MM.1S (cell line): Measurements from ENCODE around the gene MATK.

Experiments used
- DNase-seq: peaks from one replicate; pipeline ENCODE4 v3.0.0-alpha.2; 2015
- H2AFZ ChIP-seq: fragments of 300-600 bp; sonication (generic); 2 replicates; pipeline ENCODE4 v1.6.0; 2016; ENCODE audit warnings: antibody characterized with exemption, low read length
- H3F3A ChIP-seq: fragments of 300-600 bp; sonication (generic); 2 replicates; pipeline ENCODE4 v1.6.1; 2016; ENCODE audit warnings: mild to moderate bottlenecking, antibody characterized with exemption, low read length, moderate library complexity, mixed read lengths; ENCODE audit not compliant: insufficient read depth
- H3K27ac ChIP-seq: fragments of 300-600 bp; sonication (generic); 2 replicates; pipeline ENCODE4 v1.5.1; 2016; ENCODE audit warnings: mild to moderate bottlenecking, low read length
- H3K27me3 ChIP-seq: fragments of 300-600 bp; sonication (generic); replicated peaks from 2 replicates; pipeline ENCODE4 v1.6.0; 2016; ENCODE audit warnings: low read length; ENCODE audit not compliant: insufficient read depth
- H3K36me3 ChIP-seq: fragments of 300-600 bp; sonication (generic); replicated peaks from 2 replicates; pipeline ENCODE4 v1.6.1; 2016; ENCODE audit warnings: mild to moderate bottlenecking, low read length, mixed read lengths; ENCODE audit not compliant: insufficient read depth
- H3K4me1 ChIP-seq: fragments of 300-600 bp; sonication (generic); 2 replicates; pipeline ENCODE4 v1.6.1; 2016; ENCODE audit warnings: low read length, mixed read lengths
- H3K4me2 ChIP-seq: fragments of 300-600 bp; sonication (generic); 2 replicates; pipeline ENCODE4 v1.6.0; 2016; ENCODE audit warnings: low read depth, low read length
- H3K4me3 ChIP-seq: fragments of 300-600 bp; sonication (generic); 2 replicates; pipeline ENCODE4 v1.5.1; 2016; ENCODE audit warnings: low read length, mixed read lengths
- H3K79me2 ChIP-seq: fragments of 300-600 bp; sonication (generic); 2 replicates; pipeline ENCODE4 v1.6.1; 2016; ENCODE audit warnings: mixed run types, low read length, mixed read lengths
- H3K9ac ChIP-seq: fragments of 300-600 bp; sonication (generic); 2 replicates; pipeline ENCODE4 v1.6.1; 2016; ENCODE audit warnings: low read length, mixed read lengths
- H3K9me2 ChIP-seq: fragments of 300-600 bp; sonication (generic); replicated peaks from 2 replicates; pipeline ENCODE4 v1.6.1; 2016; ENCODE audit warnings: mild to moderate bottlenecking, low read length, mixed read lengths; ENCODE audit not compliant: insufficient read depth
- H3K9me3 ChIP-seq: fragments of 300-600 bp; sonication (generic); replicated peaks from 2 replicates; pipeline ENCODE4 v1.6.1; 2016; ENCODE audit warnings: mild to moderate bottlenecking, low read length, mixed read lengths; ENCODE audit not compliant: insufficient read depth
- H4K20me1 ChIP-seq: fragments of 300-600 bp; sonication (generic); 2 replicates; pipeline ENCODE4 v1.6.1; 2016; ENCODE audit warnings: mild to moderate bottlenecking, low read length, moderate library complexity, mixed read lengths; ENCODE audit not compliant: insufficient read depth
- CTCF ChIP-seq: fragments of 300-600 bp; sonication (generic); IDR thresholded peaks from 2 replicates; pipeline ENCODE4 v1.5.1; 2016; ENCODE audit warnings: antibody characterized with exemption, low read length, mixed read lengths
- EZH2 ChIP-seq: fragments of 300-600 bp; sonication (generic); optimal IDR thresholded peaks from 2 replicates; pipeline ENCODE3; 2017; ENCODE audit warnings: low read depth, mild to moderate bottlenecking, antibody characterized with exemption, low read length, mixed read lengths
- EZH2phosphoT487 ChIP-seq: fragments of 300-600 bp; sonication (generic); IDR thresholded peaks from 2 replicates; pipeline ENCODE4 v1.6.1; 2018; ENCODE audit warnings: antibody characterized with exemption, low read length

The MATK gene

DNA sequence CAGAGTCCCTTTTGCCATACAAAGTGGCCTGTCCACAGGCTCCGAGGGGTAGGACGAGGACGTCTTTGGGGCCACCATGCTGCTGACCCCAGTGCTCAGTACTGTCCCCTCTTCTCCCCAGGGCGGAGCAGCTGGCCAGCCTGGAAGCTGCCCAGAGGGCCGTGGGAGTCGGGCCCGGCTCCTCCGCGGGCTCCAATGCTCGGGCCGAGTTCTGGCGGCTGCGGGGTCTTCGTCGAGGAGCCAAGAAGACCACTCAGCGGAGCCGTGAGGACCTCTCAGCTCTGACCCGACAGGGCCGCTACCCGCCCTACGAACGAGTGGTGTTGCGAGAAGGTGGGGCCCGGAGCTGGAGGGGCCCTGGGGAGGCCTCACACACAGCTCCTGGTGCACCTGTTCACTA lies 45.8 kb downstream of the MATK start:
- Histone ChIP-seq H3K4me1 (no peaks in the 10 kb centered on the region), H3K4me2 (no peak overlapping the region), H3F3A (no peaks in the 10 kb centered on the region), H3K27me3 (peaks cover 84% of the 10 kb centered on the region), H2AFZ (no peak overlapping the region), H3K9me2 (no peaks in the 10 kb centered on the region), H3K27ac (no peak overlapping the region), H3K79me2 (no peaks in the 10 kb centered on the region), H3K9ac (no peak overlapping the region), H4K20me1 (no peaks in the 10 kb centered on the region), H3K9me3 (no peaks in the 10 kb centered on the region), H3K4me3 (no peak overlapping the region), H3K36me3 (no peaks in the 10 kb centered on the region)
- TF ChIP-seq EZH2 (no peak), CTCF (no peak), EZH2phosphoT487 (no peak)
- no peak for DNase-seq

DNA sequence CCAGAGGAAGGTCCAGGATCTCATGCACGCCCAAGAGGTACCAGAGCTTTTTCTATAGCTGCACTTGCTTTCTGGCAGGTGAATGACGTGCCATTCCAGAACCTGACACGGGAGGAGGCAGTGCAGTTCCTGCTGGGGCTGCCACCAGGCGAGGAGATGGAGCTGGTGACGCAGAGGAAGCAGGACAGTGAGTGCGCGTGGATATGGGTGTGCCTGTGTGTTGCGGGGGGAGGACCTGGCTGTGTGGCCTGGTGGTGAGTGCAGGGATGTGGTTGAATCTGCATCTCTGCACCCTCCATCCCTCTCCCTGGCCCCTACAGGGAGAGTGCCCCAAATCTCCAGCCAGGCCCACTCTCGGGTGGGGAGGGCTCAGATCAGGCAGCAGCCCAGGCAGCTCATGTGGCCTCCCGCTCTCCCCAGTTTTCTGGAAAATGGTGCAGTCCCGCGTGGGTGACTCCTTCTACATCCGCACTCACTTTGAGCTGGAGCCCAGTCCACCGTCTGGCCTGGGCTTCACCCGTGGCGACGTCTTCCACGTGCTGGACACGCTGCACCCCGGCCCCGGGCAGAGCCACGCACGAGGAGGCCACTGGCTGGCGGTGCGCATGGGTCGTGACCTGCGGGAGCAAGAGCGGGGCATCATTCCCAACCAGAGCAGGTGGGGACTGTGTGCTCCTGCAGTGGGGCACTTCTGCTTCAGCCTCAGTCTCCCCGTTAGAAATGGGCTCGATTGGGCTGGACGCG lies 47.5 kb downstream of the MATK start:
- no peaks in the 10 kb centered on the region for H3K4me1 ChIP-seq
- no peaks in the 10 kb centered on the region for H4K20me1 ChIP-seq
- H3K36me3 ChIP-seq = no peaks in the 10 kb centered on the region
- no peaks in the 10 kb centered on the region for H3K9me2 ChIP-seq
- H2AFZ ChIP-seq = no peak overlapping the region
- no peak overlapping the region for H3K9ac ChIP-seq
- no peak for DNase-seq
- no peaks in the 10 kb centered on the region for H3F3A ChIP-seq
- no peaks in the 10 kb centered on the region for H3K79me2 ChIP-seq
- H3K9me3 ChIP-seq = no peaks in the 10 kb centered on the region
- H3K4me2 ChIP-seq = no peak overlapping the region
- H3K4me3 ChIP-seq = no peak overlapping the region
- TF ChIP-seq CTCF (no peak), EZH2phosphoT487 (no peak), EZH2 (no peak)
- H3K27me3 ChIP-seq = peaks cover 95% of the 10 kb centered on the region
- no peak overlapping the region for H3K27ac ChIP-seq

GRCh38 chr19:3737487-3738205 lies 48.5 kb downstream of the MATK start:
- no peaks in the 10 kb centered on the region for H3K36me3 ChIP-seq
- no peaks in the 10 kb centered on the region for H3K4me1 ChIP-seq
- H3K9me3 ChIP-seq = no peaks in the 10 kb centered on the region
- no peak overlapping the region for H3K27ac ChIP-seq
- H2AFZ ChIP-seq = no peak overlapping the region
- H3K79me2 ChIP-seq = no peaks in the 10 kb centered on the region
- no peak overlapping the region for H3K9ac ChIP-seq
- no peak for DNase-seq
- H3F3A ChIP-seq = no peaks in the 10 kb centered on the region
- no peak overlapping the region for H3K4me3 ChIP-seq
- no peaks in the 10 kb centered on the region for H4K20me1 ChIP-seq
- TF ChIP-seq EZH2 (no peak), EZH2phosphoT487 (no peak), CTCF (no peak)
- no peak overlapping the region for H3K4me2 ChIP-seq
- H3K9me2 ChIP-seq = no peaks in the 10 kb centered on the region
- H3K27me3 ChIP-seq = peaks cover 96% of the 10 kb centered on the region
